ENCODE results near the gene KCNMA1.

KCNMA1 gene

DNA sequence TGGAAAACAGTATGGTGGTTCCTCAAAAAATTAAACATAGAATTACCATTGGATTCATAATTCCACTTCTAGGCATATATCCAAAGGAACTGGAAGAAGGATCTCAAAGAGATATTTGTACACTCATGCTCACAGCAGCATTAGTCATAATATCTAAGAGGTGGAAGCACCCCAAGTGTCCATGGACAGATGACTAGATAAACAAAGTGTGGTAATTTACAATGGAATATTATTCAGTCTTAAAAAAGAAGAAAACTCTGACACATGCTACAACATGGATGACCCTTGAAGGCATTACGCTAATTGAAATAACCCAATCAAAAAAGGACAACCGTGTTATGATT lies 594.2 kb downstream of the KCNMA1 start:
- TF ChIP-seq CREB1 (IDR thresholded peaks at IDR 0.05; ENCODE audit: low read depth) = no peak
- TF ChIP-seq ZBTB7A (IDR thresholded peaks at IDR 0.05; ENCODE audit: low read depth) = no peak
- TF ChIP-seq, protein P1, sequence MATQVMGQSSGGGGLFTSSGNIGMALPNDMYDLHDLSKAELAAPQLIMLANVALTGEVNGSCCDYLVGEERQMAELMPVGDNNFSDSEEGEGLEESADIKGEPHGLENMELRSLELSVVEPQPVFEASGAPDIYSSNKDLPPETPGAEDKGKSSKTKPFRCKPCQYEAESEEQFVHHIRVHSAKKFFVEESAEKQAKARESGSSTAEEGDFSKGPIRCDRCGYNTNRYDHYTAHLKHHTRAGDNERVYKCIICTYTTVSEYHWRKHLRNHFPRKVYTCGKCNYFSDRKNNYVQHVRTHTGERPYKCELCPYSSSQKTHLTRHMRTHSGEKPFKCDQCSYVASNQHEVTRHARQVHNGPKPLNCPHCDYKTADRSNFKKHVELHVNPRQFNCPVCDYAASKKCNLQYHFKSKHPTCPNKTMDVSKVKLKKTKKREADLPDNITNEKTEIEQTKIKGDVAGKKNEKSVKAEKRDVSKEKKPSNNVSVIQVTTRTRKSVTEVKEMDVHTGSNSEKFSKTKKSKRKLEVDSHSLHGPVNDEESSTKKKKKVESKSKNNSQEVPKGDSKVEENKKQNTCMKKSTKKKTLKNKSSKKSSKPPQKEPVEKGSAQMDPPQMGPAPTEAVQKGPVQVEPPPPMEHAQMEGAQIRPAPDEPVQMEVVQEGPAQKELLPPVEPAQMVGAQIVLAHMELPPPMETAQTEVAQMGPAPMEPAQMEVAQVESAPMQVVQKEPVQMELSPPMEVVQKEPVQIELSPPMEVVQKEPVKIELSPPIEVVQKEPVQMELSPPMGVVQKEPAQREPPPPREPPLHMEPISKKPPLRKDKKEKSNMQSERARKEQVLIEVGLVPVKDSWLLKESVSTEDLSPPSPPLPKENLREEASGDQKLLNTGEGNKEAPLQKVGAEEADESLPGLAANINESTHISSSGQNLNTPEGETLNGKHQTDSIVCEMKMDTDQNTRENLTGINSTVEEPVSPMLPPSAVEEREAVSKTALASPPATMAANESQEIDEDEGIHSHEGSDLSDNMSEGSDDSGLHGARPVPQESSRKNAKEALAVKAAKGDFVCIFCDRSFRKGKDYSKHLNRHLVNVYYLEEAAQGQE (IDR thresholded peaks at IDR 0.05; ENCODE audit: low read depth) = no peak
- no peak for TF ChIP-seq NFIC (IDR thresholded peaks at IDR 0.05)
- no peak for TF ChIP-seq RAD21 (IDR thresholded peaks at IDR 0.05; ENCODE audit: low read depth)
- no peak for TF ChIP-seq FOXM1 (IDR thresholded peaks at IDR 0.05; ENCODE audit: borderline replicate concordance, low read depth)
- TF ChIP-seq EGR1 (IDR thresholded peaks at IDR 0.05) = no peak
- TF ChIP-seq TEAD4 (IDR thresholded peaks at IDR 0.05) = no peak
- no peak for TF ChIP-seq TCF12 (IDR thresholded peaks at IDR 0.05; ENCODE audit: low read depth)
- TF ChIP-seq MAX (IDR thresholded peaks at IDR 0.05) = no peak

GRCh38 chr10:77042706-77043419 lies 594.7 kb downstream of the KCNMA1 start:
- TF ChIP-seq EP300 (IDR thresholded peaks at IDR 0.05; ENCODE audit: borderline replicate concordance) (no peak), TAF1 (IDR thresholded peaks at IDR 0.05; ENCODE audit: low read depth) (no peak), ZBTB7A (IDR thresholded peaks at IDR 0.05; ENCODE audit: low read depth) (no peak), TCF12 (IDR thresholded peaks at IDR 0.05; ENCODE audit: low read depth) (no peak), MAX (IDR thresholded peaks at IDR 0.05) (no peak), RAD21 (IDR thresholded peaks at IDR 0.05; ENCODE audit: low read depth) (no peak), NFIC (IDR thresholded peaks at IDR 0.05) (no peak), YY1 (IDR thresholded peaks at IDR 0.05; ENCODE audit: low read depth) (no peak), EGR1 (IDR thresholded peaks at IDR 0.05) (no peak), CEBPB (IDR thresholded peaks at IDR 0.05) (no peak)
- TF ChIP-seq, protein P2, sequence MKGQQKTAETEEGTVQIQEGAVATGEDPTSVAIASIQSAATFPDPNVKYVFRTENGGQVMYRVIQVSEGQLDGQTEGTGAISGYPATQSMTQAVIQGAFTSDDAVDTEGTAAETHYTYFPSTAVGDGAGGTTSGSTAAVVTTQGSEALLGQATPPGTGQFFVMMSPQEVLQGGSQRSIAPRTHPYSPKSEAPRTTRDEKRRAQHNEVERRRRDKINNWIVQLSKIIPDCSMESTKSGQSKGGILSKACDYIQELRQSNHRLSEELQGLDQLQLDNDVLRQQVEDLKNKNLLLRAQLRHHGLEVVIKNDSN (IDR thresholded peaks at IDR 0.05) = no peak

DNA sequence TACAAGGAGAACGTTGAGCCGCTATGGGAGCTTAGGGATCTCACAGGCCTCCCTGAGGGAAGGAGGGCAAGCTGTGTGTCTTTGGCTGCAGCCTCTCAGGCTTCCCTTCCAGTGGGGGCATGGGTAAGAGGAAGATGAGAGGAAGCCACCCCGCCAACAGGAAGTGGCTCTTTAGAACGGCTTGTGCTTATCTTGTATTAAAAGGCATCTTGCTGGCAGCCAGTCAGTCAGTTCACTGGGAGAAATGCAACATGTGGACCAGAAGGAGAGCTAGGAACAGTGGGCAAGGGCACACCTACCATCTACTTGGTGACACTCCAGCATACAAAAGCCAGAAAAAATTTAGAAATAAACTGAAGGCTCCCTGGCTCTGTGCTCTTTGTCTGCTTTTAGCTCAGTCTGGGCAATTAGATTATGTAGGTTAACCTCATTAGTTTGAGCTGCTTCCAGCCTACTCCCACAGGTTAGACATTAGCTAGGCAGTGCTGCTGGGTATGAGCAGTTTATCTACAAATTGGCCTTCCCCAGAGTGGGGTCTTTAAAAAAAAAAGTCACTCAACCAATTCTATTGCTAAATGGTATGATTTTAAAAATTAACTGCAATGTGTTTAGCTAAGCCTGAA lies 595.9 kb downstream of the KCNMA1 start:
- TF ChIP-seq MAX (IDR thresholded peaks at IDR 0.05) = no peak
- TF ChIP-seq YY1 (IDR thresholded peaks at IDR 0.05; ENCODE audit: low read depth) = no peak
- TF ChIP-seq TEAD4 (IDR thresholded peaks at IDR 0.05) = no peak
- TF ChIP-seq RAD21 (IDR thresholded peaks at IDR 0.05; ENCODE audit: low read depth) = no peak
- no peak for TF ChIP-seq CREB1 (IDR thresholded peaks at IDR 0.05; ENCODE audit: low read depth)
- no peak for TF ChIP-seq ZBTB7A (IDR thresholded peaks at IDR 0.05; ENCODE audit: low read depth)
- no peak for TF ChIP-seq CEBPB (IDR thresholded peaks at IDR 0.05)
- TF ChIP-seq NFIC (IDR thresholded peaks at IDR 0.05) = no peak
- no peak for TF ChIP-seq TAF1 (IDR thresholded peaks at IDR 0.05; ENCODE audit: low read depth)
- TF ChIP-seq TCF12 (IDR thresholded peaks at IDR 0.05; ENCODE audit: low read depth) = no peak
- no peak for TF ChIP-seq EGR1 (IDR thresholded peaks at IDR 0.05)
- TF ChIP-seq, protein P1 (IDR thresholded peaks at IDR 0.05; ENCODE audit: low read depth) = no peak
- no peak for TF ChIP-seq EP300 (IDR thresholded peaks at IDR 0.05; ENCODE audit: borderline replicate concordance)

GRCh38 chr10:77038407-77038806 lies 599.2 kb downstream of the KCNMA1 start:
- TF ChIP-seq NFIC (IDR thresholded peaks at IDR 0.05) (no peak), CEBPB (IDR thresholded peaks at IDR 0.05) (peak; percentile 90)

DNA sequence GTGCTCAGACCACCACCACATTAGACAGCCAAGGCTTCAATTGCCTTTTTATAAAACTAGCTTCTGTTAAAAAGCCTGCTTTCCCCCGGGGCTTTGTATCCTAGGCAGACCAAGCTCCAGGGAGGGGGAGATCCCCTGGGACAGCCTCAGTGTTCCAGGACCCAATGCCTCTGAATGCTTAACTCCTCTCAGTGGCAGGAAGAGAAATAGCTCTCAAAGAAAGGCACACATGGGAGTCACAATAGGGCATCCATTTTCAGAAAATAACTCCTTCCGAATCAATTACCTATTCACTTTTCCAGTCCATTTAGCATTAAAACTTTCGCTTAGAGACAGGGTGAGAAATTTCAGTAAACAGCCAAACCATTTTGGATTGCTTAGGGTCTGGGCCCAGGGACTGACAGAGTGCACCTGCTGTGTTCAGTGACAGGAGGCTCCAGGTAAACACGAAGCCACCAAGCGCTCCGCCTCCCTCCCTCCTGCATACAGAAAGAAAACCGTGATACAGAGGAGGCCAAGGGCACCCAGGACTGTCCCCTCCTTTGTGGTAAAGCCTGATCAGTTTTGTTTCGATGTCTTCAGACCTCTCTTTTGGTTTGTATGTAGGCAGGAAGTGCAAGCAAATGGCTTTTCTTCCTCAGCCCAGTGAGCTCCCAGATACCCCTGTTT lies 599.7 kb downstream of the KCNMA1 start:
- TF ChIP-seq TAF1 (IDR thresholded peaks at IDR 0.05; ENCODE audit: low read depth) = no peak
- TF ChIP-seq TCF12 (IDR thresholded peaks at IDR 0.05; ENCODE audit: low read depth) = no peak
- no peak for TF ChIP-seq ZBTB7A (IDR thresholded peaks at IDR 0.05; ENCODE audit: low read depth)
- TF ChIP-seq CEBPB (IDR thresholded peaks at IDR 0.05) = no peak
- TF ChIP-seq, protein P1 (IDR thresholded peaks at IDR 0.05; ENCODE audit: low read depth) = no peak
- TF ChIP-seq CREB1 (IDR thresholded peaks at IDR 0.05; ENCODE audit: low read depth) = no peak
- TF ChIP-seq TEAD4 (IDR thresholded peaks at IDR 0.05) = no peak
- TF ChIP-seq, protein P2 (IDR thresholded peaks at IDR 0.05) = no peak
- TF ChIP-seq NFIC (IDR thresholded peaks at IDR 0.05) = no peak
- no peak for TF ChIP-seq RAD21 (IDR thresholded peaks at IDR 0.05; ENCODE audit: low read depth)
- no peak for TF ChIP-seq YY1 (IDR thresholded peaks at IDR 0.05; ENCODE audit: low read depth)
- TF ChIP-seq MAX (IDR thresholded peaks at IDR 0.05) = no peak
- TF ChIP-seq FOXM1 (IDR thresholded peaks at IDR 0.05; ENCODE audit: borderline replicate concordance, low read depth) = no peak
- TF ChIP-seq EP300 (IDR thresholded peaks at IDR 0.05; ENCODE audit: borderline replicate concordance) = no peak
- no peak for TF ChIP-seq EGR1 (IDR thresholded peaks at IDR 0.05)

All from Ishikawa (cell line).